GM12878 (cell line): ENCODE results near the gene TAB2. TPM values are rescaled to one million over a fixed set of nuclear protein-coding genes. Genes with fewer than 3 reads are reported as not detected.

Experiments
- BACH1 ChIP-seq: fragments of 450-650 bp; IDR thresholded peaks from 2 replicates; pipeline ENCODE4 v1.6.1; 2017; ENCODE audit warnings: mild to moderate bottlenecking, borderline replicate concordance
- BCL11A ChIP-seq: IDR thresholded peaks from 2 replicates; pipeline ENCODE4 v1.6.1; 2011; ENCODE audit warnings: low read depth, low read length
- CHD1 ChIP-seq: IDR thresholded peaks from 2 replicates; pipeline ENCODE4 v1.6.1; 2012; ENCODE audit warnings: low read depth, low read length, improper control_type of control experiment
- CREB1 ChIP-seq: IDR thresholded peaks from 2 replicates; pipeline ENCODE4 v1.6.1; 2012; ENCODE audit warnings: low read depth, mild to moderate bottlenecking, inconsistent platforms
- DPF2 ChIP-seq: fragments of 450-650 bp; IDR thresholded peaks from 2 replicates; pipeline ENCODE4 v1.6.1; 2017; ENCODE audit warnings: mild to moderate bottlenecking
- EED ChIP-seq: sonication (generic); IDR thresholded peaks from 2 replicates; pipeline ENCODE4 v1.6.1; 2016; ENCODE audit warnings: antibody characterized with exemption, low read depth
- FOS ChIP-seq: IDR thresholded peaks from 3 replicates; pipeline ENCODE4 v1.6.1; 2011; ENCODE audit warnings: borderline replicate concordance; ENCODE audit not compliant: insufficient read length; ENCODE audit errors: extremely low read depth
- FOXK2 ChIP-seq: fragments of 450-650 bp; IDR thresholded peaks from 2 replicates; pipeline ENCODE4 v1.6.1; 2017; ENCODE audit warnings: mild to moderate bottlenecking, moderate library complexity
- IKZF1 ChIP-seq: fragments of 450-650 bp; conservative IDR thresholded peaks from 2 replicates; pipeline ENCODE4 v1.6.1; 2017; ENCODE audit warnings: antibody characterized with exemption, mild to moderate bottlenecking
- IRF5 ChIP-seq: fragments of 450-650 bp; IDR thresholded peaks from 2 replicates; pipeline ENCODE4 v1.6.1; 2017; ENCODE audit warnings: borderline replicate concordance
- JUND ChIP-seq: IDR thresholded peaks from 2 replicates; pipeline ENCODE4 v1.6.1; 2012; ENCODE audit warnings: low read depth, mild to moderate bottlenecking, low read length, improper control_type of control experiment, moderate library complexity
- MEF2A ChIP-seq: IDR thresholded peaks from 2 replicates; pipeline ENCODE4 v1.6.1; 2011; ENCODE audit warnings: low read depth, mild to moderate bottlenecking, low read length, moderate library complexity; ENCODE audit not compliant: insufficient read depth
- MTA2 ChIP-seq: fragments of 450-650 bp; IDR thresholded peaks from 2 replicates; pipeline ENCODE4 v1.6.1; 2016; ENCODE audit warnings: low read depth, mild to moderate bottlenecking, moderate library complexity
- NBN ChIP-seq: fragments of 450-650 bp; IDR thresholded peaks from 2 replicates; pipeline ENCODE4 v1.6.1; 2016
- NFIC ChIP-seq: IDR thresholded peaks from 2 replicates; pipeline ENCODE4 v1.6.1; 2012; ENCODE audit warnings: low read depth, mild to moderate bottlenecking, inconsistent platforms, low read length, moderate library complexity
- PAX5 ChIP-seq: IDR thresholded peaks from 2 replicates; pipeline ENCODE4 v1.6.1; 2011; ENCODE audit warnings: low read depth, low read length, borderline replicate concordance
- POLR2AphosphoS2 ChIP-seq: IDR thresholded peaks from 2 replicates; pipeline ENCODE4 v1.6.1; 2011; ENCODE audit warnings: low read depth, mild to moderate bottlenecking, low read length, improper control_type of control experiment, moderate library complexity
- RAD51 ChIP-seq: fragments of 450-650 bp; IDR thresholded peaks from 2 replicates; pipeline ENCODE4 v1.6.1; 2016; ENCODE audit warnings: moderate library complexity, mild to moderate bottlenecking, inconsistent platforms
- RBBP5 ChIP-seq: fragments of 200-600 bp; sonication (generic); conservative IDR thresholded peaks from 2 replicates; pipeline ENCODE4 v1.6.1; 2016
- RELB ChIP-seq: fragments of 450-650 bp; IDR thresholded peaks from 2 replicates; pipeline ENCODE4 v1.6.1; 2017; ENCODE audit warnings: low read depth, mild to moderate bottlenecking, moderate library complexity
- SIX5 ChIP-seq: IDR thresholded peaks from 2 replicates; pipeline ENCODE4 v1.6.1; 2011; ENCODE audit warnings: mild to moderate bottlenecking, low read depth, low read length, moderate library complexity; ENCODE audit not compliant: severe bottlenecking
- SMAD1 ChIP-seq: fragments of 450-650 bp; IDR thresholded peaks from 2 replicates; pipeline ENCODE4 v1.6.1; 2018; ENCODE audit warnings: mild to moderate bottlenecking, low read depth; ENCODE audit not compliant: partially characterized antibody
- WRNIP1 ChIP-seq: IDR thresholded peaks from 2 replicates; pipeline ENCODE4 v1.6.1; 2011; ENCODE audit warnings: low read depth, low read length, improper control_type of control experiment, borderline replicate concordance
- ZNF687 ChIP-seq: fragments of 450-650 bp; IDR thresholded peaks from 2 replicates; pipeline ENCODE4 v1.6.1; 2017; ENCODE audit warnings: mild to moderate bottlenecking, moderate library complexity
- polyA plus RNA-seq, 11 experiments: library from polyadenylated mRNA; depleted of rRNA in 4 of 11; unstranded in 6 of 11; stranded (reverse) in 5 of 11; fragments of >200 nt; fragmentation: Nextera tagmentation in 4 of 11; fragmentation: Illumina TruSeq in 1 of 11; extraction: Ambion mirVana in 4 of 11; extraction: Trizol in 1 of 11; gene quantifications; 1 replicate in 1 of 11; 2 replicates in 10 of 11; pipeline versions ENCODE4 v1.2.1 to v1.2.3, GENCODE V29; 2011 to 2016; ENCODE audit warnings: inconsistent platforms in 2 of 11, missing spikeins in 2 of 11, low read depth in 1 of 11
- total RNA-seq, 4 experiments: library from RNA; depleted of rRNA in 3 of 4; stranded (reverse); fragments of >200 nt in 3 of 4; fragmentation: Illumina TruSeq in 1 of 4; extraction: Trizol in 1 of 4; gene quantifications; 2 replicates each; pipeline versions ENCODE4 v1.2.1 to v1.2.3, GENCODE V29; 2013 to 2021
- TF ChIP-seq, protein P1 (sequence below): fragments of 450-650 bp; IDR thresholded peaks from 2 replicates; pipeline ENCODE4 v1.6.1; 2016; ENCODE audit warnings: mild to moderate bottlenecking

Gene TAB2
- total and polyA plus RNA-seq, 10 of the 15 experiments (the other 5 are each of a cell fraction or from before 2014, with no cell fraction given): 8.9 to 66.3 (median 23.0) TPM

GRCh38 chr6:149392535-149392934, 75.0 kb downstream of the TAB2 start (continued):
- peak; percentile 85 for TF ChIP-seq DPF2
- TF ChIP-seq NBN: peak; percentile 85
- TF ChIP-seq FOS: no peak
- TF ChIP-seq, protein P1, sequence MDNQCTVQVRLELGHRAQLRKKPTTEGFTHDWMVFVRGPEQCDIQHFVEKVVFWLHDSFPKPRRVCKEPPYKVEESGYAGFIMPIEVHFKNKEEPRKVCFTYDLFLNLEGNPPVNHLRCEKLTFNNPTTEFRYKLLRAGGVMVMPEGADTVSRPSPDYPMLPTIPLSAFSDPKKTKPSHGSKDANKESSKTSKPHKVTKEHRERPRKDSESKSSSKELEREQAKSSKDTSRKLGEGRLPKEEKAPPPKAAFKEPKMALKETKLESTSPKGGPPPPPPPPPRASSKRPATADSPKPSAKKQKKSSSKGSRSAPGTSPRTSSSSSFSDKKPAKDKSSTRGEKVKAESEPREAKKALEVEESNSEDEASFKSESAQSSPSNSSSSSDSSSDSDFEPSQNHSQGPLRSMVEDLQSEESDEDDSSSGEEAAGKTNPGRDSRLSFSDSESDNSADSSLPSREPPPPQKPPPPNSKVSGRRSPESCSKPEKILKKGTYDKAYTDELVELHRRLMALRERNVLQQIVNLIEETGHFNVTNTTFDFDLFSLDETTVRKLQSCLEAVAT: peak; percentile 54; the same call in 1 of the 2 replicates
- 0 out of 2 replicates have a peak, but pooled peaks have one; percentile 30 for TF ChIP-seq JUND
- TF ChIP-seq ZNF687: 0 out of 2 replicates have a peak, but pooled peaks have one; percentile 45
- no peak for TF ChIP-seq RBBP5
- TF ChIP-seq RELB: peak; percentile 76; the same call in 1 of the 2 replicates
- no peak for TF ChIP-seq CHD1
- TF ChIP-seq SIX5: no peak
- no peak for TF ChIP-seq IRF5
- TF ChIP-seq EED: no peak
- no peak for TF ChIP-seq MEF2A
- no peak for TF ChIP-seq CREB1
- TF ChIP-seq BACH1: peak; percentile 77; the same call in 1 of the 2 replicates
- TF ChIP-seq SMAD1: no peak
- TF ChIP-seq WRNIP1: no peak
- peak; percentile 61 for TF ChIP-seq IKZF1
- TF ChIP-seq NFIC: no peak
- TF ChIP-seq FOXK2: no peak
- TF ChIP-seq RAD51: peak; percentile 12; the same call in 1 of the 2 replicates
- TF ChIP-seq POLR2AphosphoS2: no peak
- no peak for TF ChIP-seq PAX5
- no peak for TF ChIP-seq BCL11A
- peak; percentile 100 for TF ChIP-seq MTA2
